ENCODE results near the gene HEMGN.
A peak's percentile ranks its signal among the peaks of the same experiment; 100 is the strongest.

- peak; percentile 28 to 59 (median 44) for TF ChIP-seq CTCF (IDR thresholded peaks at IDR 0.05)
- TF ChIP-seq POLR2AphosphoS5 (IDR thresholded peaks at IDR 0.05), result no peak
- no peak for TF ChIP-seq POLR2A (IDR thresholded peaks at IDR 0.05)
- no peak for TF ChIP-seq EP300 (IDR thresholded peaks at IDR 0.05)
Measured at GRCh38 chr9:97889941-97890887, 47.8 kb downstream of the HEMGN start.

Measured in upper lobe of left lung (tissue), 4 donors.